PC-3 (cell line): Measurements from ENCODE around the gene MSL2. TPM values are rescaled to one million over a fixed set of nuclear protein-coding genes. Genes with fewer than 3 reads are reported as not detected.
"Not testable (repeated sequence)": the region's sequence is repeated elsewhere in the genome, so short reads cannot be mapped to it uniquely, and the experiment has no call there.

ENCODE experiments used
- ATAC-seq: fragments of 200-7000 bp; cut with Tn5 transposase; 2 replicates; pipeline ENCODE4 v1.9.1; 2020; ENCODE audit warnings: mild to moderate bottlenecking, moderate library complexity
- BruUV-seq: library from RNA; stranded (reverse); fragments of 400-500 nt; replicated peaks from 2 replicates; lab custom pipeline; 2021; lab: Mats Ljungman, UMichigan
- CTCF ChIA-PET: fragments of 300-600 bp; sonication (Branson Sonifier 250); formaldehyde crosslinking; loops from one replicate; lab custom pipeline; 2022; ENCODE audit warnings: antibody characterized with exemption; lab: Charles Lee
- POLR2A ChIA-PET: fragments of 300-600 bp; sonication (Branson Sonifier 250); formaldehyde crosslinking; loops from one replicate; lab custom pipeline; 2022; ENCODE audit warnings: antibody characterized with exemption; ENCODE audit not compliant: unreplicated experiment; lab: Charles Lee
- DNase-seq: peaks from one replicate; pipeline ENCODE4 v3.0.0-alpha.2; 2015
- H2AFZ ChIP-seq: fragments of 300-600 bp; sonication (generic); 2 replicates; pipeline ENCODE4 v1.6.0; 2016; ENCODE audit warnings: antibody characterized with exemption, low read length
- H3F3A ChIP-seq: fragments of 300-600 bp; sonication (generic); one replicate; pipeline ENCODE4 v1.6.0; 2017; ENCODE audit warnings: antibody characterized with exemption, low read length, control low read depth, mild to moderate bottlenecking; ENCODE audit not compliant: unreplicated experiment
- H3K27ac ChIP-seq: fragments of 300-600 bp; sonication (generic); 2 replicates; pipeline ENCODE4 v1.5.1; 2016; ENCODE audit warnings: mild to moderate bottlenecking, low read length
- H3K27me3 ChIP-seq: fragments of 300-600 bp; sonication (generic); 2 replicates; pipeline ENCODE4 v1.6.1; 2016; ENCODE audit warnings: low read length, mixed read lengths
- H3K36me3 ChIP-seq: fragments of 300-600 bp; sonication (generic); 2 replicates; pipeline ENCODE4 v1.6.1; 2016; ENCODE audit warnings: low read depth, mixed run types, low read length, mixed read lengths
- H3K4me1 ChIP-seq: fragments of 300-600 bp; sonication (generic); 2 replicates; pipeline ENCODE4 v1.5.1; 2016; ENCODE audit warnings: low read length; ENCODE audit not compliant: insufficient read depth
- H3K4me2 ChIP-seq: fragments of 300-600 bp; sonication (generic); 2 replicates; pipeline ENCODE4 v1.6.0; 2016; ENCODE audit warnings: low read length
- H3K4me3 ChIP-seq: fragments of 300-600 bp; sonication (generic); 2 replicates; pipeline ENCODE4 v1.5.1; 2016; ENCODE audit warnings: mild to moderate bottlenecking, low read length, mixed read lengths
- H3K79me2 ChIP-seq: fragments of 300-600 bp; sonication (generic); 2 replicates; pipeline ENCODE4 v1.6.1; 2017; ENCODE audit warnings: low read length, mixed read lengths
- H3K9ac ChIP-seq: fragments of 300-600 bp; sonication (generic); 2 replicates; pipeline ENCODE4 v1.6.0; 2016; ENCODE audit warnings: mild to moderate bottlenecking, low read length
- H3K9me2 ChIP-seq: fragments of 300-600 bp; sonication (generic); replicated peaks from 2 replicates; pipeline ENCODE4 v1.6.1; 2016; ENCODE audit warnings: mixed run types, low read length, mixed read lengths
- H3K9me3 ChIP-seq: fragments of 300-600 bp; sonication (generic); 2 replicates; pipeline ENCODE4 v1.6.1; 2016; ENCODE audit warnings: low read length, mixed read lengths
- H4K20me1 ChIP-seq: fragments of 300-600 bp; sonication (generic); 2 replicates; pipeline ENCODE4 v1.6.1; 2016; ENCODE audit warnings: low read length, mixed read lengths
- CTCF ChIP-seq: fragments of 300-600 bp; sonication (generic); conservative IDR thresholded peaks from 2 replicates; pipeline ENCODE4 v1.5.1; 2017; ENCODE audit warnings: antibody characterized with exemption, low read depth, mild to moderate bottlenecking, low read length
- EZH2 ChIP-seq: fragments of 300-600 bp; sonication (generic); IDR thresholded peaks from one replicate; pipeline ENCODE4 v1.6.1; 2017; ENCODE audit warnings: antibody characterized with exemption, mild to moderate bottlenecking, low read length; ENCODE audit not compliant: unreplicated experiment
- EZH2phosphoT487 ChIP-seq: fragments of 300-600 bp; sonication (generic); IDR thresholded peaks from 2 replicates; pipeline ENCODE4 v1.6.1; 2018; ENCODE audit warnings: mild to moderate bottlenecking, antibody characterized with exemption, low read length, borderline replicate concordance
- intact Hi-C: fragments of 100-400 bp; cut with micrococcal nuclease; formaldehyde crosslinking; loops from 2 replicates; pipeline ENCODE4 v1.9.0; 2023
- total RNA-seq: library from RNA; depleted of rRNA; stranded (reverse); fragments of >200 nt; gene quantifications from 2 replicates; pipeline ENCODE4 v1.2.3, GENCODE V29; 2014

Gene MSL2
- total RNA-seq, 1 experiment from 2014 or later = 7.9 TPM

GRCh38 chr3:136122006-136122405 lies 74.1 kb downstream of the MSL2 start:
- TF ChIP-seq EZH2 (no peak), EZH2phosphoT487 (no peak), CTCF (no peak)
- CTCF ChIA-PET = no interaction called here

GRCh38 chr3:136120373-136121348 lies 75.5 kb downstream of the MSL2 start:
- Histone ChIP-seq H3K4me3 (no peak overlapping the region), H2AFZ (no peak overlapping the region), H3K79me2 (no peaks in the 10 kb centered on the region), H3F3A (no peaks in the 10 kb centered on the region), H3K27me3 (no peaks in the 10 kb centered on the region), H3K27ac (no peak overlapping the region), H3K9me3 (no peaks in the 10 kb centered on the region), H3K9me2 (no peaks in the 10 kb centered on the region), H4K20me1 (no peaks in the 10 kb centered on the region), H3K36me3 (no peaks in the 10 kb centered on the region), H3K9ac (no peak overlapping the region), H3K4me1 (no peaks in the 10 kb centered on the region), H3K4me2 (no peak overlapping the region)
- no TSS peak for BruUV-seq
- CTCF ChIA-PET = no interaction called here
- POLR2A ChIA-PET = no interaction called here
- ATAC-seq (no peak), DNase-seq (no peak)
- intact Hi-C loops = no loop called here
- TF ChIP-seq CTCF (no peak), EZH2phosphoT487 (no peak), EZH2 (no peak)

More at GRCh38 chr3:136122006-136122405, 74.1 kb downstream of the MSL2 start:
- Histone ChIP-seq H3K4me3 (no peak overlapping the region), H3K79me2 (no peaks in the 10 kb centered on the region), H3K9me2 (no peaks in the 10 kb centered on the region), H2AFZ (no peak overlapping the region), H3K4me2 (no peak overlapping the region), H3K27ac (no peak overlapping the region), H3K9me3 (no peaks in the 10 kb centered on the region), H3K9ac (no peak overlapping the region), H3K36me3 (no peaks in the 10 kb centered on the region), H3F3A (no peaks in the 10 kb centered on the region), H3K27me3 (no peaks in the 10 kb centered on the region), H3K4me1 (no peaks in the 10 kb centered on the region), H4K20me1 (no peaks in the 10 kb centered on the region)
- DNase-seq (no peak), ATAC-seq (no peak)
- POLR2A ChIA-PET = no interaction called here
- no TSS peak for BruUV-seq
- intact Hi-C loops = no loop called here

- H3K27me3 ChIP-seq, H3K36me3 ChIP-seq, ATAC-seq, DNase-seq, CTCF ChIA-PET, BruUV-seq, POLR2A ChIA-PET, H3K9me2 ChIP-seq, H3K79me2 ChIP-seq, H3K9me3 ChIP-seq, intact Hi-C loops, H2AFZ ChIP-seq, H3F3A ChIP-seq, H3K9ac ChIP-seq, H3K4me2 ChIP-seq, H3K4me3 ChIP-seq, H3K4me1 ChIP-seq, H3K27ac ChIP-seq, H4K20me1 ChIP-seq: not testable (repeated sequence)
Observed at GRCh38 chr3:136119783-136120182, 76.4 kb downstream of the MSL2 start.

GRCh38 chr3:136119332-136119731 lies 76.8 kb downstream of the MSL2 start:
- H3K4me3 ChIP-seq, H3K4me2 ChIP-seq, H3K9me3 ChIP-seq, intact Hi-C loops, H2AFZ ChIP-seq, H4K20me1 ChIP-seq, H3K4me1 ChIP-seq, DNase-seq, H3K79me2 ChIP-seq, H3K36me3 ChIP-seq, POLR2A ChIA-PET, CTCF ChIA-PET, ATAC-seq, H3K9me2 ChIP-seq, H3K9ac ChIP-seq, H3K27me3 ChIP-seq, BruUV-seq, H3K27ac ChIP-seq, H3F3A ChIP-seq: not testable (repeated sequence)
